HG03066 (cell line): ENCODE data around the gene SLC4A5.

ENCODE experiments used
- ATAC-seq: cut with Tn5 transposase; IDR thresholded peaks from one replicate; pipeline ENCODE4 v1.9.1; 2021; ENCODE audit warnings: low read depth; ENCODE audit not compliant: unreplicated experiment

The SLC4A5 gene

GRCh38 chr2:74281141-74281975 lies 61.9 kb downstream of the SLC4A5 start:
- ATAC-seq, result no peak

GRCh38 chr2:74278694-74279093 lies 64.5 kb downstream of the SLC4A5 start:
- no peak for ATAC-seq

- ATAC-seq, result no peak
Observed at GRCh38 chr2:74278176-74278575, 65.0 kb downstream of the SLC4A5 start.

GRCh38 chr2:74275228-74275627 lies 68.0 kb downstream of the SLC4A5 start:
- no peak for ATAC-seq

GRCh38 chr2:74269667-74270066 lies 73.5 kb downstream of the SLC4A5 start:
- no peak for ATAC-seq

GRCh38 chr2:74267068-74267467 lies 76.1 kb downstream of the SLC4A5 start:
- ATAC-seq, result no peak

GRCh38 chr2:74264281-74264680 lies 78.9 kb downstream of the SLC4A5 start:
- no peak for ATAC-seq

- ATAC-seq, result no peak
Observed at GRCh38 chr2:74262681-74263080, 80.5 kb downstream of the SLC4A5 start.

- ATAC-seq, result no peak
Observed at GRCh38 chr2:74261204-74261864, 81.9 kb downstream of the SLC4A5 start.

- ATAC-seq, result no peak
Observed at GRCh38 chr2:74260495-74260894, 82.7 kb downstream of the SLC4A5 start.

GRCh38 chr2:74259733-74260132 lies 83.5 kb downstream of the SLC4A5 start:
- ATAC-seq, result no peak

- no peak for ATAC-seq
Observed at GRCh38 chr2:74259191-74259590, 84.0 kb downstream of the SLC4A5 start.

- ATAC-seq, result no peak
Observed at GRCh38 chr2:74255660-74256213, 87.5 kb downstream of the SLC4A5 start.

- no peak for ATAC-seq
Observed at GRCh38 chr2:74253971-74254310, 89.3 kb downstream of the SLC4A5 start.

- no peak for ATAC-seq
Observed at GRCh38 chr2:74253306-74253970, 89.8 kb downstream of the SLC4A5 start.

GRCh38 chr2:74252862-74253261 lies 90.4 kb downstream of the SLC4A5 start:
- ATAC-seq, result no peak

GRCh38 chr2:74252036-74252435 lies 91.2 kb downstream of the SLC4A5 start:
- no peak for ATAC-seq

- no peak for ATAC-seq
Observed at GRCh38 chr2:74250189-74250631, 93.0 kb downstream of the SLC4A5 start.

- no peak for ATAC-seq
Observed at GRCh38 chr2:74249406-74250122, 93.7 kb downstream of the SLC4A5 start.

- ATAC-seq, result no peak
Observed at GRCh38 chr2:74246496-74247195, 96.6 kb downstream of the SLC4A5 start.
